ENCODE measurements around the gene ZNF80.

ZNF80 gene

DNA sequence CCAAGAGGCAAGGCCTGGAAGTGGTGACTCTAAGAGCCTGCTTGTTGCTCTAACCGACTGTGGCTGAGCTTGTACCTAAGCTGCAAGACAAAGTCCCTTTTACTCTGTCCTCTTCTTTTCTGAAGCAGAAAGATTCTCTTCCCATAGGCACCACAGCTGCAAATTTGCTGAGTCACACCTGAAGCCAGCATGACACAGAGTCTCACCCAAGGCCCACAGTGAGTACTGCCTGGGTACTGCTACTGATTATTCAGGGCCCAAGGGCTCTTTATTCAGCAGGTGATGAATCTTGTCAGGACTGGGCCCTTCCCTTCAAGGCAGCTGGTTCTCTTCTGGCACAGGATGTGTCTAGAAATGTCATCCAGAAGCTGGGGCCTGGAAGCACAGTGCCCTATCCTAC is 37.6 kb upstream of the ZNF80 start:
- H3K9me2 ChIP-seq (replicated peaks; ENCODE audit: control insufficient read depth, low read length): no peaks in the 10 kb centered on the region; the same call in 1 of the 2 replicates
- no peaks in the 10 kb centered on the region for H3K36me3 ChIP-seq (ENCODE audit: control insufficient read depth, low read length)

DNA sequence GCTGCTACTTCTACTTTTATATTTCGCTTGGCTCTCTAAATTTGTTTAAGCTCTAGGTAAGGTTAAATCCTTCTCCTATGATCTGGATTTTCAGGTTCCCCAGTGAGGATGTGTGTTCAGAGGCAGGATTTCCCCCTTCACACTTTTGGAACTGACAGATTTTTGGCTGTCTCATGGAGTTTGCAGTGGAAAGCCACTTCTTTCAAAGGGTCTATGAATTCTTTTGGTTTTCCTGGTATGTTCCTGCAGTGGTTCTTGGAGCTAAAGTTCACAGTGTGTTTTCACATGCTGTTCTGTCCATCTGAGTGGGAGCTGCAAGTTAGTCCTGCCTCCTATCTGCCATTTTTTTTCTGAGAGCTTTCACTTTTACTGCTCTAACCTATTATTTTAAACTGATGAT is 34.9 kb upstream of the ZNF80 start:
- H3K9me2 ChIP-seq (replicated peaks; ENCODE audit: control insufficient read depth, low read length): no peaks in the 10 kb centered on the region; the same call in 1 of the 2 replicates
- H3K9me3 ChIP-seq (ENCODE audit: control insufficient read depth, insufficient read depth, low read length): no peaks in the 10 kb centered on the region; the same call in 1 of the 2 replicates
- no peaks in the 10 kb centered on the region for H3K36me3 ChIP-seq (ENCODE audit: control insufficient read depth, low read length)
- H3K4me1 ChIP-seq (ENCODE audit: control insufficient read depth, low read length): no peaks in the 10 kb centered on the region
- no peak overlapping the region for H3K4me2 ChIP-seq (ENCODE audit: low read length)
- no peak overlapping the region for H3K4me3 ChIP-seq (ENCODE audit: low read length)
- no peaks in the 10 kb centered on the region for H3K27me3 ChIP-seq (ENCODE audit: control insufficient read depth, low read length)
- no peaks in the 10 kb centered on the region for H3K79me2 ChIP-seq (ENCODE audit: control insufficient read depth, low read length)
- H4K20me1 ChIP-seq (ENCODE audit: control insufficient read depth, insufficient read depth, low read depth, low read length): no peaks in the 10 kb centered on the region
- no peaks in the 10 kb centered on the region for H3F3A ChIP-seq (ENCODE audit: control insufficient read depth, insufficient read depth)
- no peak for TF ChIP-seq EZH2phosphoT487 (IDR thresholded peaks at IDR 0.05; ENCODE audit: borderline replicate concordance, low read length)
- TF ChIP-seq, protein P1, sequence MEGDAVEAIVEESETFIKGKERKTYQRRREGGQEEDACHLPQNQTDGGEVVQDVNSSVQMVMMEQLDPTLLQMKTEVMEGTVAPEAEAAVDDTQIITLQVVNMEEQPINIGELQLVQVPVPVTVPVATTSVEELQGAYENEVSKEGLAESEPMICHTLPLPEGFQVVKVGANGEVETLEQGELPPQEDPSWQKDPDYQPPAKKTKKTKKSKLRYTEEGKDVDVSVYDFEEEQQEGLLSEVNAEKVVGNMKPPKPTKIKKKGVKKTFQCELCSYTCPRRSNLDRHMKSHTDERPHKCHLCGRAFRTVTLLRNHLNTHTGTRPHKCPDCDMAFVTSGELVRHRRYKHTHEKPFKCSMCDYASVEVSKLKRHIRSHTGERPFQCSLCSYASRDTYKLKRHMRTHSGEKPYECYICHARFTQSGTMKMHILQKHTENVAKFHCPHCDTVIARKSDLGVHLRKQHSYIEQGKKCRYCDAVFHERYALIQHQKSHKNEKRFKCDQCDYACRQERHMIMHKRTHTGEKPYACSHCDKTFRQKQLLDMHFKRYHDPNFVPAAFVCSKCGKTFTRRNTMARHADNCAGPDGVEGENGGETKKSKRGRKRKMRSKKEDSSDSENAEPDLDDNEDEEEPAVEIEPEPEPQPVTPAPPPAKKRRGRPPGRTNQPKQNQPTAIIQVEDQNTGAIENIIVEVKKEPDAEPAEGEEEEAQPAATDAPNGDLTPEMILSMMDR (IDR thresholded peaks at IDR 0.05; ENCODE audit: low read depth, low read length, poor library complexity, severe bottlenecking): no peak
- H3K27ac ChIP-seq (ENCODE audit: low read depth, low read length): no peak overlapping the region

More for the DNA sequence above, 37.6 kb upstream of the ZNF80 start:
- no peaks in the 10 kb centered on the region for H3K27me3 ChIP-seq (ENCODE audit: control insufficient read depth, low read length)
- no peaks in the 10 kb centered on the region for H3F3A ChIP-seq (ENCODE audit: control insufficient read depth, insufficient read depth)
- H3K4me3 ChIP-seq (ENCODE audit: low read length): no peak overlapping the region
- no peak overlapping the region for H3K27ac ChIP-seq (ENCODE audit: low read depth, low read length)
- no peaks in the 10 kb centered on the region for H3K79me2 ChIP-seq (ENCODE audit: control insufficient read depth, low read length)
- TF ChIP-seq EZH2phosphoT487 (IDR thresholded peaks at IDR 0.05; ENCODE audit: borderline replicate concordance, low read length): no peak
- TF ChIP-seq, protein P1 (IDR thresholded peaks at IDR 0.05; ENCODE audit: low read depth, low read length, poor library complexity, severe bottlenecking): no peak
- no peak overlapping the region for H3K4me2 ChIP-seq (ENCODE audit: low read length)
- H4K20me1 ChIP-seq (ENCODE audit: control insufficient read depth, insufficient read depth, low read depth, low read length): no peaks in the 10 kb centered on the region
- no peaks in the 10 kb centered on the region; the same call in 1 of the 2 replicates for H3K9me3 ChIP-seq (ENCODE audit: control insufficient read depth, insufficient read depth, low read length)
- H3K4me1 ChIP-seq (ENCODE audit: control insufficient read depth, low read length): no peaks in the 10 kb centered on the region

DNA sequence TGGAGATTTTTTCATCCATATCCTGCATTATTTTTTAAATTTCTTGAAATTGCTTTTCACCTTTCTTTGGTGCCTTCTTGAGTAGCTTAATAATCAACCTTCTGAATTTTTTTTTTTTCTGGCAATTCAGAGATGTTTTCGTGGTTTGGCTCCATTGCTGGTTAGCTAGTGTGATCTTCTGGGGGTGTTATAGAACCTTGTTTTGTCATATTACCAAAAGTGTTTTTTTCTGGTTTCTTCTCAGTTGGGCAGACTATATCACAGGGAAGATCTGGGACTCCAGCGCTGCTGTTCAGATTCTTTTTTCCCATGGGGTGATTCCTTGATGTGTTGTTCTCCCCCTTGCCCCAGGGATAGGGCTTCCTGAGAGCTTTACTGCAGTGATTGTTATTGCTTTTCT is 32.6 kb upstream of the ZNF80 start:
- H3K9me2 ChIP-seq (replicated peaks; ENCODE audit: control insufficient read depth, low read length): no peaks in the 10 kb centered on the region; the same call in 1 of the 2 replicates
- no peaks in the 10 kb centered on the region; the same call in 1 of the 2 replicates for H3K9me3 ChIP-seq (ENCODE audit: control insufficient read depth, insufficient read depth, low read length)
- no peaks in the 10 kb centered on the region for H3K27me3 ChIP-seq (ENCODE audit: control insufficient read depth, low read length)
- no peaks in the 10 kb centered on the region for H3K4me1 ChIP-seq (ENCODE audit: control insufficient read depth, low read length)
- no peaks in the 10 kb centered on the region for H3K79me2 ChIP-seq (ENCODE audit: control insufficient read depth, low read length)
- no peaks in the 10 kb centered on the region for H3F3A ChIP-seq (ENCODE audit: control insufficient read depth, insufficient read depth)
- no peaks in the 10 kb centered on the region for H3K36me3 ChIP-seq (ENCODE audit: control insufficient read depth, low read length)
- H3K4me2 ChIP-seq (ENCODE audit: low read length): no peak overlapping the region
- no peaks in the 10 kb centered on the region for H4K20me1 ChIP-seq (ENCODE audit: control insufficient read depth, insufficient read depth, low read depth, low read length)
- no peak overlapping the region for H3K4me3 ChIP-seq (ENCODE audit: low read length)
- H3K27ac ChIP-seq (ENCODE audit: low read depth, low read length): no peak overlapping the region
- TF ChIP-seq, protein P1 (IDR thresholded peaks at IDR 0.05; ENCODE audit: low read depth, low read length, poor library complexity, severe bottlenecking): no peak
- TF ChIP-seq EZH2phosphoT487 (IDR thresholded peaks at IDR 0.05; ENCODE audit: borderline replicate concordance, low read length): no peak
